Suppressor macrophage (primary cell): ENCODE measurements around the gene SLC39A1.
A peak's percentile ranks its signal among the peaks of the same experiment; 100 is the strongest.

Experiments
- DNase-seq, 4 experiments: peaks; one replicate each; pipeline ENCODE4 v3.0.0-alpha.2; 2020 to 2022

The SLC39A1 gene

DNA sequence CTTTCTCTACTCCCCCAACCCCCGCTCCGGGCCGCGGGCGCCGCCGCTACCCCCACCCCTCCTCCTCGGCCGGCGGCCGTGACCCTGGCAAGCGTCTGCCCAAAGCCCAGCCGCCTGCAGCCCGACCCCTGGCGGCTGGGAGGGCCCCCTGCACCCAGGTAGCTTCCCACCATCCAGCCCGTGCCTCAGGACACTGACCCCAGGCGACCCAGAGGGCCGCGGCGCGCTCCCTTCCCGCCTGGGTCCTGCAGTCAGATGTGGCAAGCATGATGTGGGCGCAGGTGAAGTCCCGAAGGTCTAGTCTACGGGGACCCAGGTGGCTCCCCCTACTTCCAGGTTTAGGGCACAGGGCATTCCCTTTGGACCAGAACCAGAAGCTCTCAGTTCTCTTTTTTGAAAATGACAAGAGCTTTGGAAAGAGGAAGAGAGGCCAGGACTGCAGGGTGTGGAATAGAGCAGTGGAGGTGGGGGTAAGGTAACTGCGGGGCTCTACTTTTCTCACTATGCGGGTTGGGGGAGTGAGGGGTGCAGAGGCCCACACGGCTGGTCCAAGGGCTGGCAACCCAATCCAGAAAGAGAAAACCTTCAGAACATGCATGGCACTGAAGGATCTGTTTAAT, 16.6 kb downstream of the SLC39A1 start, which contains the start of gene DENND4B:
Gene DENND4B (minus strand): TSS at position 97 of the 620 bp plus-strand sequence. CDS start 2,344 bp downstream, outside the sequence.
- peak; percentile 91 to 95 (median 94) for DNase-seq

DNA sequence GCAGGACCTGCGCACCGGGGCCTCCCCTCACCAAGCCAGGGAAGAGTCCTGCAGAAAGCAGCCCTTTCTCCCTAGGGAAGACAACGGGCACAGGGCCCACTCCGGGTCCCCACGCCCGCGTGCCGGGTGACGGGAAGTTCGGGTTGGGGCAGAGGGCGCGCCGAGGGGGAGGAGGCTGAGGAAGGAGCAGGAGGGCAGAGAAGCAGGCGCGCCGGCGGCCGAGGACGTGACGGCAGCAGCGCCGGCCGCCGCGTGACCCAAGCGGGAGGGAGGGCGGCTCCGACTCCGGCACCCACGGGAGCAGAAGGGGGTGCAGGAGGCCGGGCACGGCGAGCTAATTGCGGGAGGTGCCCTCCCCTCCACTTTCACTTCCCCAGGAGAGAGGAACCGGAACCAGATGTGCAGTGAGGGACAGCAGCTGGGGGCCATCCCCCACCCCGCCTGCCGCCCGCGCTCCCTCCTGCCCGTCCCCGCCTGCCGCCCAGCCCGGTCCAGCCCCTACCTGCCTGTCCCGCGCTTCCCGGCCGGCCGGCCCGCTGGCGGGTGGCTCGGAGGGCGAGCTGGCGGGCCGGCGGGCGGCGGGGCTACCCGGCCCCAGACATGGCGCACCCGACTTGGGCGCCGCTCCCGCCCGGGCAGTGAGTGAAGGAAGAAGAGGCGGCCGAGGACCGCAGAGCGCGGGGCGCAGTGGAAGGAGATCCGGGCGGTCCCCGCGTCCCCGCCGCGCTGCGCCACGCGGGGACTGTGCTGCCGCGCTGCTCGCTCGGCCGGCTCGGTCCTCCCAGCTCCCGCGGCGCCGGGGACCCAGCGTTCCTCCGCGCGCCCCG, 17.3 kb downstream of the SLC39A1 start:
- DNase-seq = peak; percentile 98 to 100 (median 99)

GRCh38 chr1:153945131-153945794, 18.1 kb downstream of the SLC39A1 start:
- peak; percentile 91 to 96 (median 95) for DNase-seq

GRCh38 chr1:153944827-153945117, 18.6 kb downstream of the SLC39A1 start:
- no peak for DNase-seq

DNA sequence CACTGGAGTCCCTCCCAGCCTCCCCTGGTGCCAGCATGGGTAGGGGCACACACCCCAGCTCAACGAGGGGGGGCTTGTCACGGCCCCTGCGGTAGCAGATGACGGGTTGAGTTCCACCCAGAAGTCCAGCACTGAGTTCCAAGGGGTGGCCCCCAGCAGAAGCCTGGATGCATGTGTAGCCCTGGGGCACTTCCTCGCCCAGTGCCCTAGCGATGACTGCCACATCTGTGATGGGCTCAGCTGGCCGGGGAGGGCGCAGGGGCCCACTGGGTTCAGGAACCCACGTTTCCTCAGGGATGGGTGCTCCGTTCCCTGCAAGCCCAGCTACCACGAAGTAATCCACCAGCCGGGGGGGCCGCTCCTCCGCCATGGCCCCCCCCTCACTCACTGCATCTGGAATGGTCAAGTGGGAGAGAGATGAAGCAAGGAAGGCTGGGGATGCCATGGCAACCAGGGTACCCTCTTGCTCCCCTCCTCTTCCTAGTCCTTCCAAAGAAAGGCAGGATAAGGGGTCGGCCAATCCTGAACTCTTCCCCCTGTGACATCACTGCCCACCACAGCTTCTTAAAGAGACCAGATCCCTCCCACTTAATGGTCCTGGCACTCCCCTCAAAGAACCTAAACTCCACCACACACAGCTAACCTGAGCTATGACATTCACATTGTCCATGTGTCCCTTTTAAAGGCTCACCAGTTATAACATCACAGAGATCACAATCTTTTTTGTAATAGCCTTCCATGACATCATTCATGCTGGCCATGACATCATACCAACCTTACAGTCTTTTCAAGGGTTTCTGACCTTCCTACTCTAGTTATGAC, 19.1 kb downstream of the SLC39A1 start:
- peak; percentile 55 to 86 (median 79) for DNase-seq

DNA sequence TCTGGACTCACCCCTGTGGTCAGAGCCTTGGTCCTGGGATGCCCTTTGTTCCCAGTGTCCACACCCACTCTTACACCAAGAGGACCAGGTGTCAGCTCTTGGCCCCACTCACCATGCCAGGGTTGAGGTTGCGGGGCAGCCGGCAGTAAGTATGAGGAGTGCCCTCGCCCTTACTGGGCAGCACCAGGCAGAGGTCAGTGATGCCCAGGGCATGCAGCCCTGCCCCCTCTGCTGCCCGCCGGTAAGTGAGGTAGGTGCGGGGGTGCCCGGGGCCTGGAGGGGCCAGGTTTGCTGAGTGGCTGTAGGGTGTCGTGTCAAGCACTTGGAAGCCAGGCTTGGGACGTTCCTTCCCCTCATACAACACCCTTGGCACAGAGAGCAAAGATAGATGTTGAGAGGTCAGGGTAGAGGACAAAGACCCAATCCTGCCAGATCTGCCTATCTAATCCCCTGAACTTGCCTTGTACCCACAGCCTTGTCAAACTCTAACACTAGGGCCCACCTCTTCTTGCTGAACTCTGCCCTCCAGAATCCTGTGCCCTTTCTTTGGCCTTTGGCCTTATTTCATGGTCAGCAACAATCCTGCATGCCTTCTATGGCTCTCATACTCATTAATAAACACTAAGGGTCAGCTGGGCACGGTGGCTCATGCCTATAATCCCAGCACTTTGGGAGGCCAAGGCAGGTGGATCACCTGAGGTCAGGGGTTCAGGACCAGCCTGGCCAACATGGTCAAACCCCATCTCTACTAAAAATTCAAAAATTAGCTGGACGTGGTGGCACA, 20.4 kb downstream of the SLC39A1 start:
- no peak for DNase-seq

- no peak for DNase-seq
Observed at GRCh38 chr1:153941826-153942725, 21.3 kb downstream of the SLC39A1 start.

DNA sequence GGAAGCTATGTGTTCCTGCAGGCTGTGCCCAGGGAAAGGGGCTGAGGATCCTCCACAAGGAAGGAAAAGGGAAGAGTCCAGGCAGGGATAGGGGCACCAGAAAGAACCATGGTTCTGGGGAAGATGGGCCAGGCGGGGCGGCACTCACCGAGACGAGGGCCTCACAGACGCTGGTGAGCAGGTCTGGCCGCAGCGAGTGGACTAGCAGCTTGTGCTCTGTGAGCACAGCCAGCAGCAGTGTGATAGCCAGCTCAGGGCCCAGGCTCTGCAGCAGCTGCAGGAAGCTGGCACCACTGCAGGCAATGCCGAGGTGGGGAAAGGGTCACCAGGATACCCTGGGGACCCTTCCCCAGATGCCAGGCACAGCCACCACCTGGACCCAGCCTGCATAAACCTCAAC, 22.6 kb downstream of the SLC39A1 start:
- DNase-seq = no peak

GRCh38 chr1:153939476-153939875, 23.9 kb downstream of the SLC39A1 start:
- no peak for DNase-seq

DNA sequence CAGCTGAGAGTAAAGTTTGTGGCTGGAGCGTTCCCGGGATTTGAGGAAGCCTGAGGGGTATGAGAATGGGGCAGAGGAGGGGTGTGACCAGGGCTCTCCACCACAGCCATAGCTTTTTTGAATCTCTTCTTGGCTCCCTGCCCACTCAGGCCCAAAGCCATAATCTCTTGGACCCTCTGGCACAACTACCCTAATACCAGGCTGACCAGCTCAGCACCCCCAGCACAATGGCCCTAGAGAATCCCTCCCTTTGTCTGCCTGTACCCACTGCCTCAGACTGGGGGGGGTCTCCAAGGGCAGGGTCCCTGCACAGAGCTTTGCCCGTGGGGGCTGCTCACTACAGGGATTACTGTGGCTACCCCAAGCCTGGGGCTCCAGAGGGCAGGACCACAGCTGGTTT, 24.3 kb downstream of the SLC39A1 start:
- DNase-seq = no peak

GRCh38 chr1:153937331-153937730, 26.0 kb downstream of the SLC39A1 start:
- DNase-seq = no peak

GRCh38 chr1:153936011-153936802, 27.1 kb downstream of the SLC39A1 start:
- no peak for DNase-seq

DNA sequence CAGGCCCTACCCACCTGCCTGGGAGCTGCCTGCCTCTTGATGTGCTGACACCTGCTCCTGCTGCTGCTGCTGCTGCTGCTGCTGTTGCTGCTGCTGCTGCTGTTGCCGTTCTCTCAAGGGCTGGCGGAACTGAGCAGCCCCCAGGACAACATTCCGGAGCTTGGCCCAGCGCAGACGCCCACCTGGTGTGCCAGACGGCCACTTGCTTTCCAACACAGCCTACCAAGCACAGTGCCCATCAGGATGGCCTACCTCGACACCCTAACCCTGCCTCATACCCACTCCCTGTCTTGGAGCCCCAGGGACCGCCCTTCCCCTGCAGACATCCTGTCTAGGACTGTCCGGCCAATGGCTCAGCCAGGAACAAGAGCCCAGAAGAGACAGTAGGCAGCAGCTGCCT, 28.6 kb downstream of the SLC39A1 start:
- DNase-seq = no peak

DNA sequence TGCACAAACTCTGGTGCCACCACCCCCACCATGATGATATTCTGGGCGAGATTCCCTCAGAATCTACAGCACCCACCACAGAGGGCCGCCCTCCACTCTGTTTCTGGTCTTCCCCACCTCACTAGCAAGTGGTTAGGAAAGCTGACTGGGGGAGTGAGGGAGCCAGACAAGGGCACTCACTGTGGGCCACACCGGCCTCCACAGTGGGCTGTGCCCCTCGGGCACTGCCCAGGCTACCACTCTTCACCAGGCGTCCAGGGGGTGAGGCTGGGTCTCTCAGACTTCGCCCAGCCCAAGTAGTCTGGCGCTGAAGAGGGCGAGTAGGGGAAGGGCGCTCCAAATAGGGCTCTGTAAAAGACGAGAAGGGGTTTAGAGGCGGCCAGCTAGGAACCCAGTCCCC, 29.4 kb downstream of the SLC39A1 start:
- no peak for DNase-seq

DNA sequence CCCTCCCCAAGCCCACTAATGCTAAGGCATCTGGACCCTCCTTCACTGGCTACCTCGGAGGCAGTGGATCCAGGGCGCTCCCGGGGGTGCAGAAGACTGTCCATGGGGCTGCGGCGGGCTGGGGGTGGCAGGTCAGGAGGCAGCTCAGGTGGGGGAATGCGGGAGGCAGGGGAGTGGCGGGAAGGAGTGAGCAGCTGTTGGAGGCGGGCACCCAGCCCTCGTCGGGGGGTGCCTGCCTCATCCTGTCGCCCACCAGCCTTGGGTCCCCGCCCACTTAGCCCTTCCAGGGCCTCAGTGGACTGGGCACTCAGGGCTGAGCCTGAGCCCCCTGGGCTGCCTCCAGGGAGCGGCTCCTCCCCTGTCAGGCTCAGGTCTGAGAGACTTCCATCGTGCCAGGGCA, 29.9 kb downstream of the SLC39A1 start:
- DNase-seq = no peak

GRCh38 chr1:153932156-153933131, 30.9 kb downstream of the SLC39A1 start:
- no peak for DNase-seq

DNA sequence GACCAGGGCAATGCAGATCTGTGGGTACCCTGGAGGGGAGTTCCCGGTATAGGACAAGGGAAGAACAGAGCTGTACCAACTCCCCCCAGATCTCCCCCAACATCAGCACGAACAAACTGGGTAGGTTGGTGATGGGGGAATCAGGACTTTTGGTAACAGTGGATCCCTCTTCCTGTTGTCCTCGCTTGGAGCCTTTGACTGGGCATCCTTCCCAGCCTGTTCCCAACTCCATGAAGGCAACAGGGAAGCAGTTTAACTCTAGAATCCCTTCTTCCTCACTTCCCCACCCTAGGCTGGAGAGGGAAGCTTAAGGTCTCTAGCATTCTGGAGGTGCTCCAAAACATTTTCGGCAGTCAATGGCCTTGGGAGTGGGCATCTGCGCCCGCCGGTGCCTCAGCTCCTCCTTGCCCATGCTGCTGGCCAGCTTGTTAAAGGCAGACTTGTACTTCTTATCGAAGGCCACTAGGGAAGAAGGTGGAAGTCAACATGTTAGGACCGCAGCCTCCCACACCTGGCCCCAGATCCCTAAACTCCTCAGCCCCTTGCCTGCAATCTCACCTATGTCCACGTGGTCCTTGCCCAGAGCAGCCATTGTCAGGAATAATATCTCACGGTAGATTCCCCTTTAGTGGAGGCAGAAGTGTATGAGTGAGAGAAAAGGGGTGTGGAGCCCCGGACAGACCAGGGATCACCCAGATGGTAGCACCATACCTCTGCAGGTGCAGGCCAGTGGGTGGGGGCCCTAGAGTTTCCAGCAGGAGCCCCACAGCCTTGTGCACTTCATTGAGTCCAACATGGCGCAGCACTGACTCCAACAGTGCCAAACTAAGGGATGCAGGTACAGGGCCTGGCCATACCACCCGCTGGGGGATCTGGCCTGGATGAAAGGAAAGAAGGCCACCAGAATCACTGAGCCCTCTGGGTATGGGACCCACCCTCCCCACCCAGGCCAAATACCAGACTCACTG, 33.1 kb downstream of the SLC39A1 start:
- DNase-seq = no peak

- no peak for DNase-seq
Observed at GRCh38 chr1:153929426-153929825, 33.9 kb downstream of the SLC39A1 start.
